Neural cell (in vitro differentiated cells): ENCODE results near the gene PERCC1. TPM values are rescaled to one million over a fixed set of nuclear protein-coding genes. Genes with fewer than 3 reads are reported as not detected.

Source experiments
- H2AFZ ChIP-seq: fragments of 200-600, 300-800 bp; sonication (generic), shearing (Covaris generic); 2 replicates; pipeline ENCODE4 v1.6.0; 2014; ENCODE audit warnings: low read depth, mild to moderate bottlenecking, antibody characterized with exemption, low read length, moderate library complexity
- H3F3A ChIP-seq: fragments of 200-600 bp; shearing (Covaris generic); 2 replicates; pipeline ENCODE4 v1.6.1; 2016; ENCODE audit warnings: mild to moderate bottlenecking, moderate library complexity, mixed read lengths, antibody characterized with exemption, low read length; ENCODE audit not compliant: insufficient read depth, poor library complexity, severe bottlenecking
- H3K27ac ChIP-seq: fragments of 200-600, 300-800 bp; sonication (generic), shearing (Covaris generic); 2 replicates; pipeline ENCODE4 v1.5.1; 2014; ENCODE audit warnings: mild to moderate bottlenecking, low read length, moderate library complexity
- H3K27me3 ChIP-seq: fragments of 300-800, 200-600 bp; sonication (generic), shearing (Covaris generic); 2 replicates; pipeline ENCODE4 v1.6.0; 2014; ENCODE audit warnings: mild to moderate bottlenecking, low read depth, low read length, moderate library complexity; ENCODE audit not compliant: insufficient read depth
- H3K36me3 ChIP-seq: fragments of 300-800, 200-600 bp; sonication (generic), shearing (Covaris generic); 2 replicates; pipeline ENCODE4 v1.5.1; 2014; ENCODE audit warnings: mild to moderate bottlenecking, antibody characterized with exemption, low read length, moderate library complexity; ENCODE audit not compliant: insufficient read depth
- H3K4me2 ChIP-seq: fragments of 300-800, 200-600 bp; sonication (generic), shearing (Covaris generic); 2 replicates; pipeline ENCODE4 v1.6.0; 2014; ENCODE audit warnings: mild to moderate bottlenecking, low read length
- H3K4me3 ChIP-seq: fragments of 300-800, 200-600 bp; sonication (generic), shearing (Covaris generic); 2 replicates; pipeline ENCODE4 v1.5.1; 2014; ENCODE audit warnings: mild to moderate bottlenecking, low read length, moderate library complexity
- H3K79me2 ChIP-seq: fragments of 200-600 bp; shearing (Covaris generic); replicated peaks from 2 replicates; pipeline ENCODE4 v1.6.0; 2014; ENCODE audit warnings: mild to moderate bottlenecking, low read length, moderate library complexity; ENCODE audit not compliant: insufficient read depth
- H3K9ac ChIP-seq: fragments of 300-800, 200-600 bp; sonication (generic), shearing (Covaris generic); 2 replicates; pipeline ENCODE4 v1.6.1; 2016; ENCODE audit warnings: mild to moderate bottlenecking, low read length, mixed read lengths
- H3K9me2 ChIP-seq: fragments of 200-600 bp; shearing (Covaris generic); 2 replicates; pipeline ENCODE4 v1.6.1; 2016; ENCODE audit warnings: mild to moderate bottlenecking, low read length, mixed read lengths; ENCODE audit not compliant: insufficient read depth
- H3K9me3 ChIP-seq: fragments of 200-600, 300-800 bp; sonication (generic), shearing (Covaris generic); 2 replicates; pipeline ENCODE4 v1.6.1; 2016; ENCODE audit warnings: mild to moderate bottlenecking, mixed run types, low read length, moderate library complexity, mixed read lengths
- H4K20me1 ChIP-seq: fragments of 200-600 bp; shearing (Covaris generic); 2 replicates; pipeline ENCODE4 v1.6.1; 2016; ENCODE audit warnings: mild to moderate bottlenecking, mixed run types; ENCODE audit not compliant: insufficient read depth
- CTCF ChIP-seq: fragments of 450-650 bp; IDR thresholded peaks from 2 replicates; pipeline ENCODE4 v1.5.1; 2014; ENCODE audit warnings: antibody characterized with exemption, mild to moderate bottlenecking, moderate library complexity; ENCODE audit not compliant: poor library complexity, severe bottlenecking
- EP300 ChIP-seq: fragments of 450-650 bp; conservative IDR thresholded peaks from 2 replicates; pipeline ENCODE4 v1.6.1; 2014; ENCODE audit warnings: antibody characterized with exemption, mild to moderate bottlenecking, moderate library complexity; ENCODE audit not compliant: poor library complexity, severe bottlenecking
- EZH2 ChIP-seq: fragments of 200-600, 300-800 bp; shearing (Covaris generic), sonication (generic); IDR thresholded peaks from 2 replicates; pipeline ENCODE4 v1.6.1; 2014; ENCODE audit warnings: antibody characterized with exemption, low read length, borderline replicate concordance, mild to moderate bottlenecking; ENCODE audit not compliant: insufficient read depth, poor library complexity, severe bottlenecking
- MXI1 ChIP-seq: fragments of 450-650 bp; conservative IDR thresholded peaks from 2 replicates; pipeline ENCODE4 v1.6.1; 2014; ENCODE audit warnings: antibody characterized with exemption, mild to moderate bottlenecking; ENCODE audit not compliant: poor library complexity, severe bottlenecking
- POLR2AphosphoS5 ChIP-seq: IDR thresholded peaks from 2 replicates; pipeline ENCODE4 v1.6.1; 2012
- RAD21 ChIP-seq: fragments of 450-650 bp; conservative IDR thresholded peaks from 2 replicates; pipeline ENCODE4 v1.6.1; 2014; ENCODE audit warnings: antibody characterized with exemption, mild to moderate bottlenecking, moderate library complexity
- REST ChIP-seq: IDR thresholded peaks from 2 replicates; pipeline ENCODE4 v1.6.1; 2012; ENCODE audit warnings: borderline replicate concordance
- SMC3 ChIP-seq: fragments of 450-650 bp; conservative IDR thresholded peaks from 2 replicates; pipeline ENCODE4 v1.6.1; 2014; ENCODE audit warnings: antibody characterized with exemption, mild to moderate bottlenecking, moderate library complexity; ENCODE audit not compliant: poor library complexity
- TAF1 ChIP-seq: IDR thresholded peaks from 2 replicates; pipeline ENCODE4 v1.6.1; 2012; ENCODE audit warnings: low read depth
- polyA plus RNA-seq: library from polyadenylated mRNA; depleted of rRNA; stranded (reverse); fragments of >200 nt; gene quantifications from 2 replicates; pipeline ENCODE4 v1.2.3, GENCODE V29; 2014

PERCC1 gene
- polyA plus RNA-seq, 1 donor from 2014 or later, result not detected

- Histone ChIP-seq H3K4me2 (no peak overlapping the region), H3K36me3 (no peaks in the 10 kb centered on the region), H3K27ac (no peak overlapping the region), H2AFZ (no peak overlapping the region), H4K20me1 (no peaks in the 10 kb centered on the region), H3K9me3 (no peaks in the 10 kb centered on the region), H3F3A (no peaks in the 10 kb centered on the region), H3K4me3 (no peak overlapping the region), H3K27me3 (no peaks in the 10 kb centered on the region), H3K9me2 (no peaks in the 10 kb centered on the region), H3K79me2 (no peaks in the 10 kb centered on the region), H3K9ac (no peak overlapping the region)
- TF ChIP-seq TAF1, result no peak
- TF ChIP-seq POLR2AphosphoS5, result no peak
- TF ChIP-seq SMC3, result no peak
- no peak for TF ChIP-seq REST
- TF ChIP-seq EZH2, result no peak
- TF ChIP-seq EP300, result no peak
- TF ChIP-seq RAD21, result no peak
- no peak for TF ChIP-seq MXI1
- TF ChIP-seq CTCF, result no peak
Measured at GRCh38 chr16:1466054-1466453, 35.2 kb downstream of the PERCC1 start.

- H3K36me3 ChIP-seq, result no peaks in the 10 kb centered on the region
- no peak overlapping the region for H3K4me2 ChIP-seq
- no peak overlapping the region for H3K9ac ChIP-seq
- TF ChIP-seq POLR2AphosphoS5, result no peak
- no peak for TF ChIP-seq REST
- no peak for TF ChIP-seq MXI1
- no peak for TF ChIP-seq EZH2
- TF ChIP-seq CTCF, result no peak
- TF ChIP-seq SMC3, result no peak
- no peak for TF ChIP-seq RAD21
- TF ChIP-seq TAF1, result no peak
- no peak for TF ChIP-seq EP300
- no peaks in the 10 kb centered on the region for H3K9me2 ChIP-seq
- no peaks in the 10 kb centered on the region for H3F3A ChIP-seq
- H4K20me1 ChIP-seq, result no peaks in the 10 kb centered on the region
- no peak overlapping the region for H3K4me3 ChIP-seq
- H3K27ac ChIP-seq, result no peak overlapping the region
- H3K9me3 ChIP-seq, result no peaks in the 10 kb centered on the region
- H3K27me3 ChIP-seq, result no peaks in the 10 kb centered on the region
- H3K79me2 ChIP-seq, result no peaks in the 10 kb centered on the region
- no peak overlapping the region for H2AFZ ChIP-seq
Measured at GRCh38 chr16:1466968-1467521, 36.2 kb downstream of the PERCC1 start.
